GM23338 (cell line): ENCODE results near the gene CCDC90B.
"Not testable (repeated sequence)": the region's sequence is repeated elsewhere in the genome, so short reads cannot be mapped to it uniquely, and the experiment has no call there.

Source experiments
- EZH2 ChIP-seq: fragments of 200-600 bp; sonication (generic); IDR thresholded peaks from one replicate; pipeline ENCODE4 v1.8.0; 2017; ENCODE audit warnings: antibody characterized with exemption, mild to moderate bottlenecking, low read depth; ENCODE audit not compliant: unreplicated experiment
- TF ChIP-seq, protein P1 (sequence below), 2 experiments: fragments of 200-600 bp in 1 of 2; sonication (generic) in 1 of 2; conservative IDR thresholded peaks; 2 replicates each; pipeline versions ENCODE4 v1.5.1 to v1.6.1; 2016 to 2017; ENCODE audit warnings: antibody characterized with exemption in 2 of 2, low read depth in 2 of 2, mild to moderate bottlenecking in 2 of 2, moderate library complexity in 1 of 2
- TF ChIP-seq, protein P2 (sequence below): IDR thresholded peaks from one replicate; pipeline ENCODE4 v1.6.1; 2018; ENCODE audit warnings: antibody characterized with exemption; ENCODE audit not compliant: unreplicated experiment

DNA sequence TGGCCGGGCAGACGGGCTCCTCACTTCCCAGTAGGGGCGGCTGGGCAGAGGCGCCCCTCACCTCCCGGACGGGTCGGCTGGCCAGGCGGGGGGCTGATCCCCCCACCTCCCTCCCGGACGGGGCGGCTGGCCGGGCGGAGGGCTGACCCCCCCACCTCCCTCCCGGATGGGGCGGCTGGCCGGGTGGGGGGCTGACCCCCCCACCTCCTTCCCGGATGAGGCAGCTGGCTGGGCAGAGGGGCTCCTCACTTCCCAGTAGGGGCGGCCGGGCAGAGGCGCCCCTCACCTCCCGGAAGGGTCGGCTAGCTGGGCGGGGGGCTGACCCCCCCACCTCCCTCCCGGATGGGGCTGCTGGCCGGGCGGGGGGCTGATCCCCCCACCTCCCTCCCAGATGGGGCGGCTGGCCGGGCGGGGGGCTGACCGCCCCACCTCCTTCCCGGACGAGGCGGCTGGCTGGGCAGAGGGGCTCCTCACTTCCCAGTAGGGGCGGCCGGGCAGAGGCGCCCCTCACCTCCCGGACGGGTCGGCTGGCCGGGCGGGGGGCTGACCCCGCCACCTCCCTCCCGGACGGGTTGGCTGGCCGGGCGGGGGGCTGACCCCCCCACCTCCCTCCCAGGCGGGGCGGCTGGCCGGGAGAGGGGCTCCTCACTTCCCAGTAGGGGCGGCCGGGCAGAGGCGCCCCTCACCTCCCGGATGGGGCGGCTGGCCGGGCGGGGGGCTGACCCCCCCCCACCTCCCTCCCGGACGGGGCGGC lies 30.2 kb upstream of the CCDC90B start:
- TF ChIP-seq, protein P1, sequence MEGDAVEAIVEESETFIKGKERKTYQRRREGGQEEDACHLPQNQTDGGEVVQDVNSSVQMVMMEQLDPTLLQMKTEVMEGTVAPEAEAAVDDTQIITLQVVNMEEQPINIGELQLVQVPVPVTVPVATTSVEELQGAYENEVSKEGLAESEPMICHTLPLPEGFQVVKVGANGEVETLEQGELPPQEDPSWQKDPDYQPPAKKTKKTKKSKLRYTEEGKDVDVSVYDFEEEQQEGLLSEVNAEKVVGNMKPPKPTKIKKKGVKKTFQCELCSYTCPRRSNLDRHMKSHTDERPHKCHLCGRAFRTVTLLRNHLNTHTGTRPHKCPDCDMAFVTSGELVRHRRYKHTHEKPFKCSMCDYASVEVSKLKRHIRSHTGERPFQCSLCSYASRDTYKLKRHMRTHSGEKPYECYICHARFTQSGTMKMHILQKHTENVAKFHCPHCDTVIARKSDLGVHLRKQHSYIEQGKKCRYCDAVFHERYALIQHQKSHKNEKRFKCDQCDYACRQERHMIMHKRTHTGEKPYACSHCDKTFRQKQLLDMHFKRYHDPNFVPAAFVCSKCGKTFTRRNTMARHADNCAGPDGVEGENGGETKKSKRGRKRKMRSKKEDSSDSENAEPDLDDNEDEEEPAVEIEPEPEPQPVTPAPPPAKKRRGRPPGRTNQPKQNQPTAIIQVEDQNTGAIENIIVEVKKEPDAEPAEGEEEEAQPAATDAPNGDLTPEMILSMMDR (conservative IDR thresholded peaks at IDR 0.05; ENCODE audit: low read depth in 2 of 2), result not testable (repeated sequence)
- TF ChIP-seq, protein P2, sequence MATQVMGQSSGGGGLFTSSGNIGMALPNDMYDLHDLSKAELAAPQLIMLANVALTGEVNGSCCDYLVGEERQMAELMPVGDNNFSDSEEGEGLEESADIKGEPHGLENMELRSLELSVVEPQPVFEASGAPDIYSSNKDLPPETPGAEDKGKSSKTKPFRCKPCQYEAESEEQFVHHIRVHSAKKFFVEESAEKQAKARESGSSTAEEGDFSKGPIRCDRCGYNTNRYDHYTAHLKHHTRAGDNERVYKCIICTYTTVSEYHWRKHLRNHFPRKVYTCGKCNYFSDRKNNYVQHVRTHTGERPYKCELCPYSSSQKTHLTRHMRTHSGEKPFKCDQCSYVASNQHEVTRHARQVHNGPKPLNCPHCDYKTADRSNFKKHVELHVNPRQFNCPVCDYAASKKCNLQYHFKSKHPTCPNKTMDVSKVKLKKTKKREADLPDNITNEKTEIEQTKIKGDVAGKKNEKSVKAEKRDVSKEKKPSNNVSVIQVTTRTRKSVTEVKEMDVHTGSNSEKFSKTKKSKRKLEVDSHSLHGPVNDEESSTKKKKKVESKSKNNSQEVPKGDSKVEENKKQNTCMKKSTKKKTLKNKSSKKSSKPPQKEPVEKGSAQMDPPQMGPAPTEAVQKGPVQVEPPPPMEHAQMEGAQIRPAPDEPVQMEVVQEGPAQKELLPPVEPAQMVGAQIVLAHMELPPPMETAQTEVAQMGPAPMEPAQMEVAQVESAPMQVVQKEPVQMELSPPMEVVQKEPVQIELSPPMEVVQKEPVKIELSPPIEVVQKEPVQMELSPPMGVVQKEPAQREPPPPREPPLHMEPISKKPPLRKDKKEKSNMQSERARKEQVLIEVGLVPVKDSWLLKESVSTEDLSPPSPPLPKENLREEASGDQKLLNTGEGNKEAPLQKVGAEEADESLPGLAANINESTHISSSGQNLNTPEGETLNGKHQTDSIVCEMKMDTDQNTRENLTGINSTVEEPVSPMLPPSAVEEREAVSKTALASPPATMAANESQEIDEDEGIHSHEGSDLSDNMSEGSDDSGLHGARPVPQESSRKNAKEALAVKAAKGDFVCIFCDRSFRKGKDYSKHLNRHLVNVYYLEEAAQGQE, result not testable (repeated sequence)
- not testable (repeated sequence) for TF ChIP-seq EZH2
